Measurements from ENCODE around the gene AFMID. TPM values are rescaled to one million over a fixed set of nuclear protein-coding genes. Genes with fewer than 3 reads are reported as not detected.

The AFMID gene
- total RNA-seq, 4 donors from 2014 or later: 33.7 to 82.4 (median 60.4) TPM

- peak; percentile 87 for DNase-seq
- Histone ChIP-seq H3K27me3 (no peaks in the 10 kb centered on the region), H3K4me3 (no peak overlapping the region), H3K4me1 (peaks cover 22 to 85% (median 59%) of the 10 kb centered on the region in 4 donors), H3K9me3 (no peaks in the 10 kb centered on the region), H3K27ac (peak overlapping the region; percentile 80 to 91 (median 83)), H3K36me3 (no peaks in the 10 kb centered on the region)
- no peak for TF ChIP-seq EP300 (IDR thresholded peaks at IDR 0.05; ENCODE audit: low read depth)
- TF ChIP-seq POLR2AphosphoS5 (IDR thresholded peaks at IDR 0.05): peak in 1 of 3 donors; percentile 36
- intact Hi-C loops (cut with DNase I; ENCODE audit: low total_unique reads): no loop called here
- in situ Hi-C loops (cut with MboI; ENCODE audit: low pct_ligation_motif_present in 1 of 4, low pct_unique_long_range_greater_than_20kb in 1 of 4, low sequenced_read_pairs in 3 of 4): no loop called here
- WGBS, 2 donors (ENCODE audit: low coverage in 1 of 2): 41% methylated on average over 11 of the region's 11 CpGs; no CpG with 5 or more reads in 1 of the 2 donors
Observed at GRCh38 chr17:78144147-78144719, 42.9 kb upstream of the AFMID start.

DNA sequence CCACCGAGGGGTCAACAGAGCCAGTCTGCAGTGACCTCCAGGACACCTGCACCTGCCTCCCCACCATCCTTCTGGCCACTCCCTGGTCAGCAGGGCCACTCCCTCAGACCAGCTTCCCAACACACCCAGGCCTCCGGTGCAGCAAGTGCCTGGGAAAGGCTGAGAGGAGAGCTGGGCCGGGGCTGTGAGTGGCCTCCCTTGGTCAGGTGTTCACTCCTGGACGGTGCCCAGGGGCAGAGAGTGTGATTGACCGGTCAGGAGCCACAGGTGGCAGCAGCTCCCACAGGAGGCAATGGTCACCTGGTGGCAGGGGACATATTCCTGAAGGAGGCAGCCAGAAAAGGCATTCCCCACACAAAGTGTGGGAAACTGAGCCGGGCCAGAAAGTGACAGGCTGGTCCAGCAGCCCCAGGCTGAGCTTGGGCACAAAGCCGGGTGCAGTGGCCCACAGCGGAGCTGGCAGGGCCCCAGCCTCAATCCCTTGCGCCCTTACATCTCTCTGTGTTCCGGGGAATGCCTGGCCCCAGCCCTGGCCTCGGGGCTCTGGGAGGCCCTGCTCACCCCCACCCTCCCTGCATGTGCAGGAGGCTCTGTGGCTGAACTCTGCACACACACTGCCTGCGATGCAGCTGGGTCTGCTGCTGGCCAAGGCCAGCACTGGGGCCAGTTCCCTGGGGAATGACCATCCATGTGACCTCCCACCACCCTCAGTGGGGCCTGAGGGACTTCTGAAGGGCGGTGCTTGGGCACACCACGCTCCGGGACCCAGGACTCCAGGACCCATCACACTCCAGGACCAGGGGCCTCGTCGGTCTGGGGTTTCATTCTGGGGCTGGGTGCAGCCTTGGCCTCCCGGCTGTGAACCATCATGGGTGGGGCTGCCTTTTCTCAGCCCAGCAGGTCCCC lies 42.2 kb upstream of the AFMID start:
- no peaks in the 10 kb centered on the region for H3K9me3 ChIP-seq
- 49% methylated on average over 17 of the region's 18 CpGs; no CpG with 5 or more reads in 1 of the 2 donors for WGBS, 2 donors (ENCODE audit: low coverage in 1 of 2)
- intact Hi-C loops (cut with DNase I; ENCODE audit: low total_unique reads) (no loop called here), in situ Hi-C loops (cut with MboI; ENCODE audit: low pct_ligation_motif_present in 1 of 4, low pct_unique_long_range_greater_than_20kb in 1 of 4, low sequenced_read_pairs in 3 of 4) (no loop called here)
- peak overlapping the region; percentile 80 to 91 (median 83) for H3K27ac ChIP-seq
- no peaks in the 10 kb centered on the region for H3K36me3 ChIP-seq
- no peak overlapping the region for H3K4me3 ChIP-seq
- TF ChIP-seq POLR2A (IDR thresholded peaks at IDR 0.05): no peak
- TF ChIP-seq, protein P1, sequence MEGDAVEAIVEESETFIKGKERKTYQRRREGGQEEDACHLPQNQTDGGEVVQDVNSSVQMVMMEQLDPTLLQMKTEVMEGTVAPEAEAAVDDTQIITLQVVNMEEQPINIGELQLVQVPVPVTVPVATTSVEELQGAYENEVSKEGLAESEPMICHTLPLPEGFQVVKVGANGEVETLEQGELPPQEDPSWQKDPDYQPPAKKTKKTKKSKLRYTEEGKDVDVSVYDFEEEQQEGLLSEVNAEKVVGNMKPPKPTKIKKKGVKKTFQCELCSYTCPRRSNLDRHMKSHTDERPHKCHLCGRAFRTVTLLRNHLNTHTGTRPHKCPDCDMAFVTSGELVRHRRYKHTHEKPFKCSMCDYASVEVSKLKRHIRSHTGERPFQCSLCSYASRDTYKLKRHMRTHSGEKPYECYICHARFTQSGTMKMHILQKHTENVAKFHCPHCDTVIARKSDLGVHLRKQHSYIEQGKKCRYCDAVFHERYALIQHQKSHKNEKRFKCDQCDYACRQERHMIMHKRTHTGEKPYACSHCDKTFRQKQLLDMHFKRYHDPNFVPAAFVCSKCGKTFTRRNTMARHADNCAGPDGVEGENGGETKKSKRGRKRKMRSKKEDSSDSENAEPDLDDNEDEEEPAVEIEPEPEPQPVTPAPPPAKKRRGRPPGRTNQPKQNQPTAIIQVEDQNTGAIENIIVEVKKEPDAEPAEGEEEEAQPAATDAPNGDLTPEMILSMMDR (IDR thresholded peaks at IDR 0.05): no peak
- no peak for TF ChIP-seq EP300 (IDR thresholded peaks at IDR 0.05; ENCODE audit: low read depth)
- no peak for TF ChIP-seq POLR2AphosphoS5 (IDR thresholded peaks at IDR 0.05)
- H3K4me1 ChIP-seq: peaks cover 22 to 81% (median 58%) of the 10 kb centered on the region in 4 donors
- peak; percentile 54 for DNase-seq
- no peaks in the 10 kb centered on the region for H3K27me3 ChIP-seq

- intact Hi-C loops (cut with DNase I; ENCODE audit: low total_unique reads): no loop called here
- DNase-seq: peak; percentile 12
- H3K4me1 ChIP-seq: peaks cover 22 to 77% (median 56%) of the 10 kb centered on the region in 4 donors
- no peaks in the 10 kb centered on the region for H3K36me3 ChIP-seq
- peak overlapping the region in 1 of 4 donors; percentile 91 for H3K27ac ChIP-seq
- in situ Hi-C loops (cut with MboI; ENCODE audit: low pct_ligation_motif_present in 1 of 4, low pct_unique_long_range_greater_than_20kb in 1 of 4, low sequenced_read_pairs in 3 of 4): no loop called here
- no peaks in the 10 kb centered on the region for H3K27me3 ChIP-seq
- 91 to 100% methylated on average over 4 to 7 of the region's 7 CpGs for WGBS, 2 donors (ENCODE audit: low coverage in 1 of 2)
- H3K4me3 ChIP-seq: no peak overlapping the region
- H3K9me3 ChIP-seq: no peaks in the 10 kb centered on the region
- TF ChIP-seq POLR2AphosphoS5 (IDR thresholded peaks at IDR 0.05): no peak
Observed at GRCh38 chr17:78146471-78146869, 40.7 kb upstream of the AFMID start.

DNA sequence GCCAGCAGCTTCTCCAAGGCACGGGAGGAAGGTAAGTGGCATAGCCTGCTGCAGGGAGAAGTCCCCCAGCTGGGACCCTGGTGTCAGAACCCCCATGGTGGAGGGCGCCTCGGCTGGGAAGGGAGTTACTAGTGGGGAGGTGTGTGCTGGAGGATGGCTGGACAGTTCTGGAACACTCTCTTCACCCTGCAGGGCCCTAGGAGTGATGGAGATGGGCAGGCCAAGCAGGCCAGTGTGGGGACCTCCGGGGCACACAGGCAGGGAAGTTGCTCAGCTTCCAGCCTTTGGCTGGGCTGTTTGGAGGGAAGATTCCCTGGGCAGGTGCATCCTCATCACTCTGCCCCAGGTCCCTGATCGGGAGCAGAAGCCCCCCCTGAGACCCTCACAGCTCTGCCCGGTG lies 40.3 kb upstream of the AFMID start:
- Histone ChIP-seq H3K9me3 (no peaks in the 10 kb centered on the region), H3K4me1 (peaks cover 22 to 77% (median 55%) of the 10 kb centered on the region in 4 donors), H3K27ac (peak overlapping the region in 3 of 4 donors; percentile 34 to 65 (median 45)), H3K4me3 (no peak overlapping the region), H3K27me3 (no peaks in the 10 kb centered on the region), H3K36me3 (no peaks in the 10 kb centered on the region)
- DNase-seq: peak; percentile 7
- WGBS, 2 donors (ENCODE audit: low coverage in 1 of 2): 77% methylated on average over 6 of the region's 6 CpGs; no CpG with 5 or more reads in 1 of the 2 donors
- TF ChIP-seq, protein P1 (IDR thresholded peaks at IDR 0.05): no peak
- TF ChIP-seq POLR2A (IDR thresholded peaks at IDR 0.05) (no peak), POLR2AphosphoS5 (IDR thresholded peaks at IDR 0.05) (no peak), EP300 (IDR thresholded peaks at IDR 0.05; ENCODE audit: low read depth) (no peak)
- in situ Hi-C loops (cut with MboI; ENCODE audit: low pct_ligation_motif_present in 1 of 4, low pct_unique_long_range_greater_than_20kb in 1 of 4, low sequenced_read_pairs in 3 of 4): no loop called here
- intact Hi-C loops (cut with DNase I; ENCODE audit: low total_unique reads): no loop called here
